ENCODE data around the gene CDT1. TPM values are rescaled to one million over a fixed set of nuclear protein-coding genes. Genes with fewer than 3 reads are reported as not detected.
"Not testable (repeated sequence)": the region's sequence is repeated elsewhere in the genome, so short reads cannot be mapped to it uniquely, and the experiment has no call there.

CDT1 gene
- total RNA-seq, 1 experiment from 2014 or later = 43.0 TPM

GRCh38 chr16:88787579-88788314 lies 15.8 kb upstream of the CDT1 start:
- DNase-seq (no peak), ATAC-seq (no peak)
- Histone ChIP-seq H3K27ac (ENCODE audit: low read length) (no peak overlapping the region), H3K79me2 (ENCODE audit: low read length) (peaks cover 22% of the 10 kb centered on the region), H3K9ac (ENCODE audit: low read length) (no peak overlapping the region), H3K4me1 (ENCODE audit: insufficient read depth, low read length) (peaks cover 8% of the 10 kb centered on the region), H3K4me3 (ENCODE audit: low read length) (no peak overlapping the region), H2AFZ (ENCODE audit: low read length) (no peak overlapping the region), H3F3A (ENCODE audit: low read length, unreplicated experiment) (no peaks in the 10 kb centered on the region), H3K27me3 (ENCODE audit: low read length) (no peaks in the 10 kb centered on the region), H3K4me2 (ENCODE audit: low read length) (no peak overlapping the region), H3K9me2 (replicated peaks; ENCODE audit: low read length) (no peaks in the 10 kb centered on the region), H3K36me3 (ENCODE audit: low read depth, low read length) (no peaks in the 10 kb centered on the region), H4K20me1 (ENCODE audit: low read length) (0 out of 2 replicates have a peak, but pooled peaks cover 11% of the 10 kb centered on the region), H3K9me3 (ENCODE audit: low read length) (no peaks in the 10 kb centered on the region)
- POLR2A ChIA-PET (ENCODE audit: unreplicated experiment) = interaction anchor here (0.6 kb wide), 1 partner anchor 27 kb away, joined by 8 read pairs; no protein-coding TSS in a partner anchor
- BruUV-seq (replicated peaks) = no TSS peak
- TF ChIP-seq EZH2phosphoT487 (IDR thresholded peaks at IDR 0.05; ENCODE audit: borderline replicate concordance, low read length) = no peak
- TF ChIP-seq EZH2 (IDR thresholded peaks at IDR 0.05; ENCODE audit: low read length, unreplicated experiment) = no peak
- no peak for TF ChIP-seq CTCF (conservative IDR thresholded peaks at IDR 0.05; ENCODE audit: low read depth, low read length)
- CTCF ChIA-PET = interaction anchor here (1.0 kb wide), 1 partner anchor 50 kb away, joined by 4 read pairs; no protein-coding TSS in a partner anchor
- intact Hi-C loops (cut with micrococcal nuclease) = no loop called here

DNA sequence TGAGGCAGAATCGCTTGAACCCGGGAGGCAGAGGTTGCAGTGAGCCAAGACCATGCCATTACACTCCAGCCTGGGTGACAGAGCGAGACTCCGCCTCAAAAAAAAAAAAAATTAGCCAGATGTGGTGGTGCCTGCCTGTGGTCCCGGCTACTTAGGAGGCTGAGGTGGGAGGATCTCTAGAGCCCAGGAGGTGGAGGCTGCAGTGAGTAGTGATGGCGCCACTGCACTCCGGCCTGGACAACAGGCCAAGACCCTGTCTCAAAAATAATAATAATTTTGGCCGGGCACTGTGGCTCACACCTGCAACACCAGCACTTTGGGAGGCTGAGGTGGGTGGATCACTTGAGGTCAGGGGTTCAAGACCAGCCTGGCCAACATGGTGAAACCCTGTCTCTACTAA lies 14.8 kb upstream of the CDT1 start:
- H3K36me3 ChIP-seq (ENCODE audit: low read depth, low read length); H3K9me2 ChIP-seq (replicated peaks; ENCODE audit: low read length); ATAC-seq; DNase-seq; H3K9ac ChIP-seq (ENCODE audit: low read length); H3K4me3 ChIP-seq (ENCODE audit: low read length); H3K4me2 ChIP-seq (ENCODE audit: low read length); POLR2A ChIA-PET (ENCODE audit: unreplicated experiment); CTCF ChIA-PET; BruUV-seq (replicated peaks); H3K27ac ChIP-seq (ENCODE audit: low read length); H4K20me1 ChIP-seq (ENCODE audit: low read length); H3F3A ChIP-seq (ENCODE audit: low read length, unreplicated experiment); H3K4me1 ChIP-seq (ENCODE audit: insufficient read depth, low read length); intact Hi-C loops (cut with micrococcal nuclease); H3K27me3 ChIP-seq (ENCODE audit: low read length); H3K9me3 ChIP-seq (ENCODE audit: low read length); H2AFZ ChIP-seq (ENCODE audit: low read length): not testable (repeated sequence)
- peaks cover 12% of the 10 kb centered on the region for H3K79me2 ChIP-seq (ENCODE audit: low read length)

GRCh38 chr16:88789594-88789993 lies 14.0 kb upstream of the CDT1 start:
- Histone ChIP-seq H2AFZ (ENCODE audit: low read length) (no peak overlapping the region), H3K4me2 (ENCODE audit: low read length) (no peak overlapping the region), H3K9me2 (replicated peaks; ENCODE audit: low read length) (no peaks in the 10 kb centered on the region), H3K79me2 (ENCODE audit: low read length) (peaks cover 3% of the 10 kb centered on the region), H3F3A (ENCODE audit: low read length, unreplicated experiment) (no peaks in the 10 kb centered on the region), H4K20me1 (ENCODE audit: low read length) (no peaks in the 10 kb centered on the region), H3K27me3 (ENCODE audit: low read length) (no peaks in the 10 kb centered on the region), H3K36me3 (ENCODE audit: low read depth, low read length) (no peaks in the 10 kb centered on the region), H3K9me3 (ENCODE audit: low read length) (no peaks in the 10 kb centered on the region), H3K4me1 (ENCODE audit: insufficient read depth, low read length) (no peaks in the 10 kb centered on the region), H3K4me3 (ENCODE audit: low read length) (no peak overlapping the region), H3K9ac (ENCODE audit: low read length) (no peak overlapping the region), H3K27ac (ENCODE audit: low read length) (no peak overlapping the region)
- DNase-seq = no peak
- intact Hi-C loops (cut with micrococcal nuclease) = no loop called here
- TF ChIP-seq EZH2 (IDR thresholded peaks at IDR 0.05; ENCODE audit: low read length, unreplicated experiment) = no peak
- TF ChIP-seq EZH2phosphoT487 (IDR thresholded peaks at IDR 0.05; ENCODE audit: borderline replicate concordance, low read length) = no peak
- no peak for TF ChIP-seq CTCF (conservative IDR thresholded peaks at IDR 0.05; ENCODE audit: low read depth, low read length)
- ATAC-seq = no peak
- POLR2A ChIA-PET (ENCODE audit: unreplicated experiment) = no interaction called here
- CTCF ChIA-PET = no interaction called here
- no TSS peak for BruUV-seq (replicated peaks)

Data from PC-3 (cell line).